GM21381 (cell line): ENCODE results near the gene RIN1.
"Not testable (repeated sequence)": the region's sequence is repeated elsewhere in the genome, so short reads cannot be mapped to it uniquely, and the experiment has no call there.

Experiments
- ATAC-seq: cut with Tn5 transposase; IDR thresholded peaks from one replicate; pipeline ENCODE4 v1.9.1; 2021; ENCODE audit warnings: mild to moderate bottlenecking, moderate library complexity; ENCODE audit not compliant: unreplicated experiment

The RIN1 gene

GRCh38 chr11:66361502-66361941 lies 25.3 kb upstream of the RIN1 start:
- no peak for ATAC-seq

GRCh38 chr11:66360406-66361073 lies 24.3 kb upstream of the RIN1 start:
- no peak for ATAC-seq

GRCh38 chr11:66359662-66360087 lies 23.4 kb upstream of the RIN1 start:
- ATAC-seq = no peak

- not testable (repeated sequence) for ATAC-seq
These were observed 14.5 kb upstream of the RIN1 start for GRCh38 chr11:66350560-66351235.

- no peak for ATAC-seq
These were observed 12.8 kb upstream of the RIN1 start for GRCh38 chr11:66349084-66349386.

GRCh38 chr11:66347425-66348276 lies 11.4 kb upstream of the RIN1 start, which contains the start of gene B4GAT1:
TSS of gene B4GAT1 (minus strand) at chr11:66347629. CDS start at chr11:66347545, 84 bp downstream.
- peak; percentile 39 for ATAC-seq

- peak; percentile 4 for ATAC-seq
These were observed 10.5 kb upstream of the RIN1 start for GRCh38 chr11:66346476-66347424.

- peak; percentile 7 for ATAC-seq
These were observed 9.0 kb upstream of the RIN1 start for GRCh38 chr11:66345316-66345649.

GRCh38 chr11:66344550-66345315 lies 8.5 kb upstream of the RIN1 start, which contains the start of gene BRMS1:
TSS of gene BRMS1 (minus strand) at chr11:66345104. CDS start at chr11:66342234, 2,870 bp downstream.
- ATAC-seq = peak; percentile 68

- no peak for ATAC-seq
These were observed 6.9 kb upstream of the RIN1 start for GRCh38 chr11:66343176-66343575.

GRCh38 chr11:66341502-66342126 lies 5.4 kb upstream of the RIN1 start:
- ATAC-seq = no peak

GRCh38 chr11:66340596-66341501 lies 4.6 kb upstream of the RIN1 start:
- no peak for ATAC-seq

- no peak for ATAC-seq
These were observed 3.7 kb upstream of the RIN1 start for GRCh38 chr11:66339686-66340483.

GRCh38 chr11:66339162-66339675 lies 3.0 kb upstream of the RIN1 start:
- ATAC-seq = no peak

GRCh38 chr11:66338276-66339161 lies 2.3 kb upstream of the RIN1 start:
- no peak for ATAC-seq
